GM23338 (cell line): Measurements from ENCODE around the gene AGPAT3. TPM values are rescaled to one million over a fixed set of nuclear protein-coding genes. Genes with fewer than 3 reads are reported as not detected.

ENCODE experiments used
- ATAC-seq: fragments of 200-7000 bp; cut with Tn5 transposase; 3 replicates; pipeline ENCODE4 v1.9.1; 2020
- DNase-seq: peaks from one replicate; pipeline ENCODE4 v3.0.0-alpha.2; 2015; ENCODE audit warnings: low spot score
- H2AFZ ChIP-seq: fragments of 200-600 bp; sonication (generic); 2 replicates; pipeline ENCODE4 v1.8.0; 2016; ENCODE audit warnings: antibody characterized with exemption, mild to moderate bottlenecking, moderate library complexity
- H3F3A ChIP-seq: fragments of 200-600 bp; sonication (generic); replicated peaks from 2 replicates; pipeline ENCODE4 v1.8.0; 2017; ENCODE audit warnings: antibody characterized with exemption, mixed run types, low read depth
- H3K27ac ChIP-seq: fragments of 200-600 bp; sonication (generic); 2 replicates; pipeline ENCODE4 v1.6.1; 2016; ENCODE audit warnings: low read depth
- H3K27me3 ChIP-seq: fragments of 200-600 bp; sonication (generic); 2 replicates; pipeline ENCODE4 v1.8.0; 2016; ENCODE audit warnings: mild to moderate bottlenecking, mixed run types, moderate library complexity; ENCODE audit not compliant: insufficient read depth
- H3K36me3 ChIP-seq: fragments of 200-600 bp; sonication (generic); 2 replicates; pipeline ENCODE4 v1.8.0; 2016; ENCODE audit warnings: mild to moderate bottlenecking; ENCODE audit not compliant: insufficient read depth
- H3K4me1 ChIP-seq: fragments of 200-600 bp; sonication (generic); 2 replicates; pipeline ENCODE4 v1.8.0; 2016; ENCODE audit warnings: mild to moderate bottlenecking, moderate library complexity; ENCODE audit not compliant: insufficient read depth
- H3K4me2 ChIP-seq: fragments of 200-600 bp; sonication (generic); 2 replicates; pipeline ENCODE4 v1.7.1; 2017; ENCODE audit warnings: mixed run types
- H3K4me3 ChIP-seq: fragments of 200-600 bp; sonication (generic); 2 replicates; pipeline ENCODE4 v1.6.1; 2016; ENCODE audit warnings: mixed run types
- H3K79me2 ChIP-seq: fragments of 200-600 bp; sonication (generic); replicated peaks from 2 replicates; pipeline ENCODE4 v1.8.0; 2017; ENCODE audit warnings: mild to moderate bottlenecking; ENCODE audit not compliant: insufficient read depth
- H3K9me2 ChIP-seq: fragments of 200-600 bp; sonication (generic); 2 replicates; pipeline ENCODE4 v1.8.0; 2017; ENCODE audit not compliant: insufficient read depth
- H4K20me1 ChIP-seq: fragments of 200-600 bp; sonication (generic); replicated peaks from 2 replicates; pipeline ENCODE4 v1.8.0; 2017; ENCODE audit warnings: mild to moderate bottlenecking; ENCODE audit not compliant: insufficient read depth
- H3K27ac Mint-ChIP-seq: 2 replicates; pipeline ENCODE4 v1.8.0; 2020; ENCODE audit warnings: inconsistent platforms, mild to moderate bottlenecking, moderate library complexity, mixed read lengths
- H3K27me3 Mint-ChIP-seq: 3 replicates; pipeline ENCODE4 v1.8.0; 2022; ENCODE audit warnings: low read depth, mild to moderate bottlenecking, moderate library complexity, mixed read lengths, inconsistent platforms; ENCODE audit not compliant: insufficient read depth, poor library complexity
- H3K36me3 Mint-ChIP-seq: 3 replicates; pipeline ENCODE4 v1.8.0; 2021; ENCODE audit warnings: low read depth, mild to moderate bottlenecking, inconsistent platforms, moderate library complexity, mixed read lengths
- H3K4me1 Mint-ChIP-seq: 3 replicates; pipeline ENCODE4 v1.8.0; 2020; ENCODE audit warnings: mild to moderate bottlenecking, inconsistent platforms, mixed read lengths
- H3K4me3 Mint-ChIP-seq: 3 replicates; pipeline ENCODE4 v1.8.0; 2021; ENCODE audit warnings: moderate library complexity, mild to moderate bottlenecking, inconsistent platforms, mixed read lengths
- H3K9me3 Mint-ChIP-seq: 3 replicates; pipeline ENCODE4 v1.8.0; 2020; ENCODE audit warnings: moderate library complexity, mild to moderate bottlenecking, inconsistent platforms, mixed read lengths
- CREB1 ChIP-seq: fragments of 250-450 bp; sonication (Bioruptor Pico); IDR thresholded peaks from 2 replicates; pipeline ENCODE4 v1.5.0; 2020; ENCODE audit warnings: low read depth, mild to moderate bottlenecking, moderate library complexity
- EZH2 ChIP-seq: fragments of 200-600 bp; sonication (generic); IDR thresholded peaks from one replicate; pipeline ENCODE4 v1.8.0; 2017; ENCODE audit warnings: antibody characterized with exemption, mild to moderate bottlenecking, low read depth; ENCODE audit not compliant: unreplicated experiment
- EZH2phosphoT487 ChIP-seq: fragments of 200-600 bp; sonication (generic); IDR thresholded peaks from one replicate; pipeline ENCODE4 v1.8.1; 2018; ENCODE audit warnings: antibody characterized with exemption; ENCODE audit not compliant: unreplicated experiment
- JUNB ChIP-seq: IDR thresholded peaks from one replicate; pipeline ENCODE4 v1.6.1; 2016; ENCODE audit warnings: antibody characterized with exemption; ENCODE audit not compliant: unreplicated experiment
- NANOG ChIP-seq: IDR thresholded peaks from 2 replicates; pipeline ENCODE4 v1.6.1; 2016; ENCODE audit warnings: antibody characterized with exemption, borderline replicate concordance
- POLR2AphosphoS5 ChIP-seq: IDR thresholded peaks from 2 replicates; pipeline ENCODE4 v1.6.1; 2016; ENCODE audit warnings: antibody characterized with exemption, low read depth
- STAT1 ChIP-seq: IDR thresholded peaks from one replicate; pipeline ENCODE4 v1.6.1; 2016; ENCODE audit warnings: antibody characterized with exemption; ENCODE audit not compliant: unreplicated experiment
- ZNF114 ChIP-seq: fragments of 250-450 bp; sonication (Bioruptor Pico); IDR thresholded peaks from 2 replicates; pipeline ENCODE4 v1.5.0; 2020; ENCODE audit warnings: mild to moderate bottlenecking, moderate library complexity
- ZNF331 ChIP-seq: fragments of 250-450 bp; sonication (Bioruptor Pico); IDR thresholded peaks from 2 replicates; pipeline ENCODE4 v1.5.0; 2020; ENCODE audit warnings: low read depth, mild to moderate bottlenecking, moderate library complexity
- polyA plus RNA-seq: library from polyadenylated mRNA; unstranded; fragments of >200 nt; fragmentation: Nextera tagmentation; extraction: Ambion mirVana; gene quantifications from 2 replicates; pipeline ENCODE4 v1.2.1, GENCODE V29; 2016
- total RNA-seq: library from RNA; depleted of rRNA; stranded (reverse); fragments of >200 nt; shearing (Covaris generic); gene quantifications from 2 replicates; pipeline ENCODE4 v1.2.3, GENCODE V29; 2014
- TF ChIP-seq, protein P1 (sequence below), 2 experiments: fragments of 200-600 bp in 1 of 2; sonication (generic) in 1 of 2; conservative IDR thresholded peaks; 2 replicates each; pipeline versions ENCODE4 v1.5.1 to v1.6.1; 2016 to 2017; ENCODE audit warnings: antibody characterized with exemption in 2 of 2, low read depth in 2 of 2, mild to moderate bottlenecking in 2 of 2, moderate library complexity in 1 of 2
- TF ChIP-seq, protein P2 (sequence below): IDR thresholded peaks from one replicate; pipeline ENCODE4 v1.6.1; 2018; ENCODE audit warnings: antibody characterized with exemption; ENCODE audit not compliant: unreplicated experiment
- TF ChIP-seq, protein P3 (sequence below): fragments of 250-450 bp; sonication (Bioruptor Pico); IDR thresholded peaks from 2 replicates; pipeline ENCODE4 v1.5.0; 2020; ENCODE audit warnings: mild to moderate bottlenecking, moderate library complexity
- TF ChIP-seq, protein P4 (sequence below): IDR thresholded peaks from 2 replicates; pipeline ENCODE4 v1.6.1; 2016; ENCODE audit warnings: antibody characterized with exemption

Gene AGPAT3
- total and polyA plus RNA-seq, 2 experiments from 2014 or later: 2.1 to 6.1 TPM

DNA sequence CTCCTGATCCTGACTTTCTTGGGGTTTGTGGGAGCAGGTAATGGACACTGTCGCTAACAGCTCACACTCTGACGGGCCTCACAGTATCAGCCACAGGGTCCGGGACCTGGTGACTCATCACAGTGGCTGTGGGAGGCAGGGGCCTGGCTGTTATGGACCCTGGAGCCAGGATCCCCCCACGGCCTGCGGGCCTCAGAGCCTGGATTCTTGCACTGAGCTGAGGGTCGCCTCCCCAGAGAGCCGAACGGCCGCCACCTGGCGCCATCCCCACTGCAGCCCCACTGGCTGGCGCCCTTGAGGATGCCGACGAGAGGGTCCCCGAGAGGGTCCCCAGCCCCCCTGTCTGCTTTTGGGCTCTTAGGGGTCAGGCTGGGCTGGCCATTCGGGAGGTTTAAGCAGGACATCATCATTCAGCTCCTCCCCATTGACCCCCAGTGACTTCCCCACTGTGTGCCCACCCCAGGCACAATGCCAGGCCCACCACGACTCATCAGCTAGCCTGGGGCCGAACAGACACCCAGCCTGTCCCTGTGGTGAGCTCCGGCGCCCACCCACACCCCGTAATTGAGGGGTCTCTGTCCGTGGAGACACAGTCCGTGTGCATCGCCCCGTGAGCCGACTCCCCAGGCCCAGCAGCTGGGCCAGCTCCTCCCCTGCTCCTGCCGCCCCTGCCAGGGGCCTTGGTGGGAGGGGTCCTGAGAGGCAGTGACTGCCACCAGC is 116.3 kb downstream of the AGPAT3 start:
- no peaks in the 10 kb centered on the region for H3K9me3 Mint-ChIP-seq
- no peaks in the 10 kb centered on the region for H3K9me2 ChIP-seq
- H3K4me3 Mint-ChIP-seq: no peak overlapping the region
- H3K36me3 ChIP-seq: no peaks in the 10 kb centered on the region
- H3K4me2 ChIP-seq: no peak overlapping the region
- ATAC-seq (no peak), DNase-seq (no peak)
- no peaks in the 10 kb centered on the region for H3K36me3 Mint-ChIP-seq
- H2AFZ ChIP-seq: no peak overlapping the region
- H3K27ac Mint-ChIP-seq: no peak overlapping the region
- no peak for TF ChIP-seq EZH2phosphoT487
- TF ChIP-seq, protein P1, sequence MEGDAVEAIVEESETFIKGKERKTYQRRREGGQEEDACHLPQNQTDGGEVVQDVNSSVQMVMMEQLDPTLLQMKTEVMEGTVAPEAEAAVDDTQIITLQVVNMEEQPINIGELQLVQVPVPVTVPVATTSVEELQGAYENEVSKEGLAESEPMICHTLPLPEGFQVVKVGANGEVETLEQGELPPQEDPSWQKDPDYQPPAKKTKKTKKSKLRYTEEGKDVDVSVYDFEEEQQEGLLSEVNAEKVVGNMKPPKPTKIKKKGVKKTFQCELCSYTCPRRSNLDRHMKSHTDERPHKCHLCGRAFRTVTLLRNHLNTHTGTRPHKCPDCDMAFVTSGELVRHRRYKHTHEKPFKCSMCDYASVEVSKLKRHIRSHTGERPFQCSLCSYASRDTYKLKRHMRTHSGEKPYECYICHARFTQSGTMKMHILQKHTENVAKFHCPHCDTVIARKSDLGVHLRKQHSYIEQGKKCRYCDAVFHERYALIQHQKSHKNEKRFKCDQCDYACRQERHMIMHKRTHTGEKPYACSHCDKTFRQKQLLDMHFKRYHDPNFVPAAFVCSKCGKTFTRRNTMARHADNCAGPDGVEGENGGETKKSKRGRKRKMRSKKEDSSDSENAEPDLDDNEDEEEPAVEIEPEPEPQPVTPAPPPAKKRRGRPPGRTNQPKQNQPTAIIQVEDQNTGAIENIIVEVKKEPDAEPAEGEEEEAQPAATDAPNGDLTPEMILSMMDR (conservative IDR thresholded peaks at IDR 0.05; ENCODE audit: low read depth in 2 of 2): no peak
- no peak for TF ChIP-seq EZH2
- TF ChIP-seq ZNF114 (CRISPR knock-in tag): no peak
- TF ChIP-seq, protein P2, sequence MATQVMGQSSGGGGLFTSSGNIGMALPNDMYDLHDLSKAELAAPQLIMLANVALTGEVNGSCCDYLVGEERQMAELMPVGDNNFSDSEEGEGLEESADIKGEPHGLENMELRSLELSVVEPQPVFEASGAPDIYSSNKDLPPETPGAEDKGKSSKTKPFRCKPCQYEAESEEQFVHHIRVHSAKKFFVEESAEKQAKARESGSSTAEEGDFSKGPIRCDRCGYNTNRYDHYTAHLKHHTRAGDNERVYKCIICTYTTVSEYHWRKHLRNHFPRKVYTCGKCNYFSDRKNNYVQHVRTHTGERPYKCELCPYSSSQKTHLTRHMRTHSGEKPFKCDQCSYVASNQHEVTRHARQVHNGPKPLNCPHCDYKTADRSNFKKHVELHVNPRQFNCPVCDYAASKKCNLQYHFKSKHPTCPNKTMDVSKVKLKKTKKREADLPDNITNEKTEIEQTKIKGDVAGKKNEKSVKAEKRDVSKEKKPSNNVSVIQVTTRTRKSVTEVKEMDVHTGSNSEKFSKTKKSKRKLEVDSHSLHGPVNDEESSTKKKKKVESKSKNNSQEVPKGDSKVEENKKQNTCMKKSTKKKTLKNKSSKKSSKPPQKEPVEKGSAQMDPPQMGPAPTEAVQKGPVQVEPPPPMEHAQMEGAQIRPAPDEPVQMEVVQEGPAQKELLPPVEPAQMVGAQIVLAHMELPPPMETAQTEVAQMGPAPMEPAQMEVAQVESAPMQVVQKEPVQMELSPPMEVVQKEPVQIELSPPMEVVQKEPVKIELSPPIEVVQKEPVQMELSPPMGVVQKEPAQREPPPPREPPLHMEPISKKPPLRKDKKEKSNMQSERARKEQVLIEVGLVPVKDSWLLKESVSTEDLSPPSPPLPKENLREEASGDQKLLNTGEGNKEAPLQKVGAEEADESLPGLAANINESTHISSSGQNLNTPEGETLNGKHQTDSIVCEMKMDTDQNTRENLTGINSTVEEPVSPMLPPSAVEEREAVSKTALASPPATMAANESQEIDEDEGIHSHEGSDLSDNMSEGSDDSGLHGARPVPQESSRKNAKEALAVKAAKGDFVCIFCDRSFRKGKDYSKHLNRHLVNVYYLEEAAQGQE: no peak
- no peak for TF ChIP-seq CREB1 (CRISPR knock-in tag)
- no peak for TF ChIP-seq ZNF331 (CRISPR knock-in tag)
- TF ChIP-seq JUNB: no peak
- no peak for TF ChIP-seq NANOG
- no peak for TF ChIP-seq STAT1
- no peak for TF ChIP-seq POLR2AphosphoS5
- TF ChIP-seq, protein P3, sequence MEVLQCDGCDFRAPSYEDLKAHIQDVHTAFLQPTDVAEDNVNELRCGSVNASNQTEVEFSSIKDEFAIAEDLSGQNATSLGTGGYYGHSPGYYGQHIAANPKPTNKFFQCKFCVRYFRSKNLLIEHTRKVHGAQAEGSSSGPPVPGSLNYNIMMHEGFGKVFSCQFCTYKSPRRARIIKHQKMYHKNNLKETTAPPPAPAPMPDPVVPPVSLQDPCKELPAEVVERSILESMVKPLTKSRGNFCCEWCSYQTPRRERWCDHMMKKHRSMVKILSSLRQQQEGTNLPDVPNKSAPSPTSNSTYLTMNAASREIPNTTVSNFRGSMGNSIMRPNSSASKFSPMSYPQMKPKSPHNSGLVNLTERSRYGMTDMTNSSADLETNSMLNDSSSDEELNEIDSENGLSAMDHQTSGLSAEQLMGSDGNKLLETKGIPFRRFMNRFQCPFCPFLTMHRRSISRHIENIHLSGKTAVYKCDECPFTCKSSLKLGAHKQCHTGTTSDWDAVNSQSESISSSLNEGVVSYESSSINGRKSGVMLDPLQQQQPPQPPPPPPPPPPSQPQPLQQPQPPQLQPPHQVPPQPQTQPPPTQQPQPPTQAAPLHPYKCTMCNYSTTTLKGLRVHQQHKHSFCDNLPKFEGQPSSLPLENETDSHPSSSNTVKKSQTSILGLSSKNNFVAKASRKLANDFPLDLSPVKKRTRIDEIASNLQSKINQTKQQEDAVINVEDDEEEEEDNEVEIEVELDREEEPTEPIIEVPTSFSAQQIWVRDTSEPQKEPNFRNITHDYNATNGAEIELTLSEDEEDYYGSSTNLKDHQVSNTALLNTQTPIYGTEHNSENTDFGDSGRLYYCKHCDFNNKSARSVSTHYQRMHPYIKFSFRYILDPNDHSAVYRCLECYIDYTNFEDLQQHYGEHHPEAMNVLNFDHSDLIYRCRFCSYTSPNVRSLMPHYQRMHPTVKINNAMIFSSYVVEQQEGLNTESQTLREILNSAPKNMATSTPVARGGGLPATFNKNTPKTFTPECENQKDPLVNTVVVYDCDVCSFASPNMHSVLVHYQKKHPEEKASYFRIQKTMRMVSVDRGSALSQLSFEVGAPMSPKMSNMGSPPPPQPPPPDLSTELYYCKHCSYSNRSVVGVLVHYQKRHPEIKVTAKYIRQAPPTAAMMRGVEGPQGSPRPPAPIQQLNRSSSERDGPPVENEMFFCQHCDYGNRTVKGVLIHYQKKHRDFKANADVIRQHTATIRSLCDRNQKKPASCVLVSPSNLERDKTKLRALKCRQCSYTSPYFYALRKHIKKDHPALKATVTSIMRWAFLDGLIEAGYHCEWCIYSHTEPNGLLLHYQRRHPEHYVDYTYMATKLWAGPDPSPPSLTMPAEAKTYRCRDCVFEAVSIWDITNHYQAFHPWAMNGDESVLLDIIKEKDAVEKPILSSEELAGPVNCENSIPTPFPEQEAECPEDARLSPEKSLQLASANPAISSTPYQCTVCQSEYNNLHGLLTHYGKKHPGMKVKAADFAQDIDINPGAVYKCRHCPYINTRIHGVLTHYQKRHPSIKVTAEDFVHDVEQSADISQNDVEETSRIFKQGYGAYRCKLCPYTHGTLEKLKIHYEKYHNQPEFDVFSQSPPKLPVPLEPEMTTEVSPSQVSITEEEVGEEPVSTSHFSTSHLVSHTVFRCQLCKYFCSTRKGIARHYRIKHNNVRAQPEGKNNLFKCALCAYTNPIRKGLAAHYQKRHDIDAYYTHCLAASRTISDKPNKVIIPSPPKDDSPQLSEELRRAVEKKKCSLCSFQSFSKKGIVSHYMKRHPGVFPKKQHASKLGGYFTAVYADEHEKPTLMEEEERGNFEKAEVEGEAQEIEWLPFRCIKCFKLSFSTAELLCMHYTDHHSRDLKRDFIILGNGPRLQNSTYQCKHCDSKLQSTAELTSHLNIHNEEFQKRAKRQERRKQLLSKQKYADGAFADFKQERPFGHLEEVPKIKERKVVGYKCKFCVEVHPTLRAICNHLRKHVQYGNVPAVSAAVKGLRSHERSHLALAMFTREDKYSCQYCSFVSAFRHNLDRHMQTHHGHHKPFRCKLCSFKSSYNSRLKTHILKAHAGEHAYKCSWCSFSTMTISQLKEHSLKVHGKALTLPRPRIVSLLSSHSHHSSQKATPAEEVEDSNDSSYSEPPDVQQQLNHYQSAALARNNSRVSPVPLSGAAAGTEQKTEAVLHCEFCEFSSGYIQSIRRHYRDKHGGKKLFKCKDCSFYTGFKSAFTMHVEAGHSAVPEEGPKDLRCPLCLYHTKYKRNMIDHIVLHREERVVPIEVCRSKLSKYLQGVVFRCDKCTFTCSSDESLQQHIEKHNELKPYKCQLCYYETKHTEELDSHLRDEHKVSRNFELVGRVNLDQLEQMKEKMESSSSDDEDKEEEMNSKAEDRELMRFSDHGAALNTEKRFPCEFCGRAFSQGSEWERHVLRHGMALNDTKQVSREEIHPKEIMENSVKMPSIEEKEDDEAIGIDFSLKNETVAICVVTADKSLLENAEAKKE (CRISPR knock-in tag): no peak
- TF ChIP-seq, protein P4, sequence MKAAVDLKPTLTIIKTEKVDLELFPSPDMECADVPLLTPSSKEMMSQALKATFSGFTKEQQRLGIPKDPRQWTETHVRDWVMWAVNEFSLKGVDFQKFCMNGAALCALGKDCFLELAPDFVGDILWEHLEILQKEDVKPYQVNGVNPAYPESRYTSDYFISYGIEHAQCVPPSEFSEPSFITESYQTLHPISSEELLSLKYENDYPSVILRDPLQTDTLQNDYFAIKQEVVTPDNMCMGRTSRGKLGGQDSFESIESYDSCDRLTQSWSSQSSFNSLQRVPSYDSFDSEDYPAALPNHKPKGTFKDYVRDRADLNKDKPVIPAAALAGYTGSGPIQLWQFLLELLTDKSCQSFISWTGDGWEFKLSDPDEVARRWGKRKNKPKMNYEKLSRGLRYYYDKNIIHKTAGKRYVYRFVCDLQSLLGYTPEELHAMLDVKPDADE: no peak
- peaks cover 12% of the 10 kb centered on the region for H3K27me3 Mint-ChIP-seq
- H4K20me1 ChIP-seq: no peaks in the 10 kb centered on the region
- H3K4me3 ChIP-seq: no peak overlapping the region
- H3K27me3 ChIP-seq: no peaks in the 10 kb centered on the region
- no peaks in the 10 kb centered on the region; the same call in 1 of the 2 replicates for H3K4me1 ChIP-seq
- H3K4me1 Mint-ChIP-seq: peaks cover 27% of the 10 kb centered on the region
- no peaks in the 10 kb centered on the region for H3K79me2 ChIP-seq
- no peak overlapping the region for H3K27ac ChIP-seq
- H3F3A ChIP-seq: peaks cover 10% of the 10 kb centered on the region; the same call in 1 of the 2 replicates
